Measurements from ENCODE around the gene RSRC2.
A peak's percentile ranks its signal among the peaks of the same experiment; 100 is the strongest.
"Not testable (repeated sequence)": the region's sequence is repeated elsewhere in the genome, so short reads cannot be mapped to it uniquely, and the experiment has no call there.

Gene RSRC2

GRCh38 chr12:122526683-122527477, at the start of gene RSRC2, which contains the start of gene KNTC1:
Gene RSRC2, minus strand, starts transcription at chr12:122526936. Its CDS starts 83 bp downstream, at chr12:122526853.
Gene KNTC1, plus strand, starts transcription at chr12:122527249. Its CDS starts 2,815 bp downstream, at chr12:122530064.
- peak; percentile 95 to 98 for DNase-seq (ENCODE audit: low read depth in 2 of 2)

GRCh38 chr12:122571821-122572220, 45.1 kb upstream of the RSRC2 start:
- DNase-seq (ENCODE audit: low read depth in 2 of 2), result no peak

- DNase-seq (ENCODE audit: low read depth in 2 of 2), result not testable (repeated sequence)
These were observed 43.3 kb upstream of the RSRC2 start for GRCh38 chr12:122570006-122570405.

GRCh38 chr12:122569288-122569687, 42.6 kb upstream of the RSRC2 start:
- DNase-seq (ENCODE audit: low read depth in 2 of 2), result no peak

- DNase-seq (ENCODE audit: low read depth in 2 of 2), result not testable (repeated sequence)
These were observed 40.1 kb upstream of the RSRC2 start for GRCh38 chr12:122566816-122567215.

- no peak for DNase-seq (ENCODE audit: low read depth in 2 of 2)
These were observed 36.6 kb upstream of the RSRC2 start for GRCh38 chr12:122563361-122563760.

GRCh38 chr12:122560138-122560537, 33.4 kb upstream of the RSRC2 start:
- DNase-seq (ENCODE audit: low read depth in 2 of 2), result no peak

GRCh38 chr12:122558745-122559641, 32.3 kb upstream of the RSRC2 start:
- no peak for DNase-seq (ENCODE audit: low read depth in 2 of 2)

- no peak for DNase-seq (ENCODE audit: low read depth in 2 of 2)
These were observed 20.6 kb upstream of the RSRC2 start for GRCh38 chr12:122547330-122547729.

GRCh38 chr12:122545855-122546254, 19.1 kb upstream of the RSRC2 start:
- no peak for DNase-seq (ENCODE audit: low read depth in 2 of 2)

- no peak for DNase-seq (ENCODE audit: low read depth in 2 of 2)
These were observed 17.8 kb upstream of the RSRC2 start for GRCh38 chr12:122544537-122544936.

GRCh38 chr12:122538496-122538895, 11.8 kb upstream of the RSRC2 start:
- no peak for DNase-seq (ENCODE audit: low read depth in 2 of 2)

GRCh38 chr12:122537021-122537420, 10.3 kb upstream of the RSRC2 start:
- DNase-seq (ENCODE audit: low read depth in 2 of 2), result no peak

GRCh38 chr12:122533856-122534255, 7.1 kb upstream of the RSRC2 start:
- DNase-seq (ENCODE audit: low read depth in 2 of 2), result no peak

- no peak for DNase-seq (ENCODE audit: low read depth in 2 of 2)
These were observed 2.3 kb upstream of the RSRC2 start for GRCh38 chr12:122528992-122529391.

GRCh38 chr12:122528582-122528981, 1.8 kb upstream of the RSRC2 start:
- no peak for DNase-seq (ENCODE audit: low read depth in 2 of 2)

GRCh38 chr12:122527478-122527944, 775 bp upstream of the RSRC2 start:
- DNase-seq (ENCODE audit: low read depth in 2 of 2), result no peak

GRCh38 chr12:122523846-122524718, 2.7 kb downstream of the RSRC2 start:
- DNase-seq (ENCODE audit: low read depth in 2 of 2), result no peak

GRCh38 chr12:122523280-122523679, 3.5 kb downstream of the RSRC2 start:
- DNase-seq (ENCODE audit: low read depth in 2 of 2), result no peak

GRCh38 chr12:122520676-122521075, 6.1 kb downstream of the RSRC2 start:
- DNase-seq (ENCODE audit: low read depth in 2 of 2), result no peak

GRCh38 chr12:122519418-122519817, 7.3 kb downstream of the RSRC2 start:
- no peak for DNase-seq (ENCODE audit: low read depth in 2 of 2)

All from activated CD8-positive, alpha-beta memory T cell treated with anti-CD3 and anti-CD28 coated beads for 4 hours (primary cell).